ENCODE measurements around the gene CATSPERZ.

CATSPERZ gene

DNA sequence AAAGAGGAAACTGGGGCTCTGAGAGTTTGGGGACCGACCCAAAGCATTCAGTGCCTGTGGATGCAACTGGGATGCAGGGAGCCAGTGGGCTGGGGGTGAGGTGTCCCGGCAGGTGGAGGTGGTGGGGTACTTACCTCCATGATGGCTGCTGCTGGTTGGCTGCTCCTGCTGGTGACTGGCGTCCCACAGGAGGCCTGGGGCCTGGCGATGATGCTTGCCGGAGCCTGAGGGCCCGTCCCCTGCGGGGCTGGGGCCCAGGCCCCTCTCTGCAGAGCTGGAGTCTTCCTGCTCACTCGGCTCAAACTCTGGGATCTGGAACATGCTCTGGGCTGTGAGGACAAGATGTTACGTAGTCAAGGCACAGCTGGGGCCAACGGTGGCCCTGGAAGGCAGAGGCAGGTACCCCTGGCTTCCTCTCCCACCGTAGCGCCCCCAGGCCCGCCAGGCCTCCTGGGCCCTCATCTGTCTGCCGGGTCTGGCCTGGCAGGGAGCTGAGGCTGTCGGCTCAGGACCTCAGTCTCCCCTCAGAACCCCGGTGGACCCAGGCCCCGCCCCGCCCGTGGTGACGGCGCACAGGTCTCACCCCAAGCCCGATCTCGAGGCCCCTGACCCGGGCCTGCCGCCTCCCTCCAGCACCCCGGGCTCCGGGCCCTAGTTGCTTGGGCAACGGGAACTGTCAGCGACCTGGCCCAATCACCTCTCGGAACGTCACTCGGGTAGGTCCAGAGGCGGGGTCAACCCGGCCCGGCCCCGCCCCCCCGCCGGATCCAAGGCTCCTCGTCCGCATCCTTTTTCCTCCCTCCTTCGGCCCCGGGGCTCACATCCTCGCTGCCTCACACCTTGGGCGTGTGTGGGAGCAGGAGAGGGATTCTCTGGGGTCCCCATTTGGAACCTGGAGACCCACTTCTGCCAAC is 15.9 kb upstream of the CATSPERZ start, which contains the start of gene BAD:
Gene BAD, minus strand, starts transcription at position 618 of the 914 bp plus-strand sequence. Its CDS starts 297 bp downstream, at position 321.
- peak; percentile 70 to 89 for DNase-seq (ENCODE audit: extremely low read depth in 1 of 2, low read depth in 1 of 2)

DNA sequence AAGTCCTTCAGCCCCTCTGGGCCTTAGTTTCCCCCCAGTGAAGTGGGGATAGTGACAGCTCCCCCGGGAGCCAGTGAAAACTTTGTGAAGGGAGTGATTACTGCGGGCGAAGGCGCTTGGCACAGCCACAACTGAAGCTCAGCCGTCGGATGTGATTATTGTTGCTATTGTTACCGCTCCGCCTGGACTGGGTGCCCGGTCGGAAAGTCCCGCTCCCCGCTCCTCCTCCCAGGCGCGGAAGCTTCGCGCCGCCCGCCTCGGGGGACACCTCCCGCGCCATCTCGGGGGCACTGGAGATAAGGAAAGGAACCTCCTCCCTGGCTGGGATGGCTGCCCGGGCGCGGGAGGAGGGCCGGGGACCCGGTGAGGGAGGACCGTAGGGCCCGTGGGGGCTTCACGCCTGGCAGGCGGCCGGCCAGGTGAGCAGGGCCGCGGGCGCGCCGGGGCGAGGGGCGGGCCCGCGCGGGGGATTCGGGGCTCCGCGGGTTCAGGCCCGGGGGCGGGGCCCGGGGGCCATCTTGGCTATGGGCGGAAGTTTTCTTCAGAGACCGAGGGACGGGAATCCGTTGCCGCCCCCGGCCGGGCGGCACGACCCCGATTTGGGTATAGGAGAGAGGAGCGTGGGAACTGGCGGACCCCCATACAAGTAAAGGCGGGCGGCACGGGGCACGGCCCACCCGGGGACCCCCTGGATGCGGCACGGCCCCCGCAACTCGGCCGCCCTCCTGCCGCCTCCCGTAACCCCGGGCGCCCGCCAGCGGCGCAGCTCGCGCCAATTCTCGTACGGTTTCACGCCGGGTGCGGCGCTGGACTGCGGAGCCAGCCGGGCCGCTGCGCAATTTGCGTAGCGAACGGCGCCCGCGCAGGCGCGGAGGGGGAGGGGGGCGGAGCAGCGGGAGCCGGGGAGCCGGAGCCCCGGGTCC is 14.9 kb upstream of the CATSPERZ start, which contains the start of gene GPR137:
Gene GPR137, plus strand, starts transcription at position 887 of the 923 bp plus-strand sequence. CDS start 677 bp downstream, outside the sequence.
- DNase-seq (ENCODE audit: extremely low read depth in 1 of 2, low read depth in 1 of 2) = peak; percentile 71 to 92

DNA sequence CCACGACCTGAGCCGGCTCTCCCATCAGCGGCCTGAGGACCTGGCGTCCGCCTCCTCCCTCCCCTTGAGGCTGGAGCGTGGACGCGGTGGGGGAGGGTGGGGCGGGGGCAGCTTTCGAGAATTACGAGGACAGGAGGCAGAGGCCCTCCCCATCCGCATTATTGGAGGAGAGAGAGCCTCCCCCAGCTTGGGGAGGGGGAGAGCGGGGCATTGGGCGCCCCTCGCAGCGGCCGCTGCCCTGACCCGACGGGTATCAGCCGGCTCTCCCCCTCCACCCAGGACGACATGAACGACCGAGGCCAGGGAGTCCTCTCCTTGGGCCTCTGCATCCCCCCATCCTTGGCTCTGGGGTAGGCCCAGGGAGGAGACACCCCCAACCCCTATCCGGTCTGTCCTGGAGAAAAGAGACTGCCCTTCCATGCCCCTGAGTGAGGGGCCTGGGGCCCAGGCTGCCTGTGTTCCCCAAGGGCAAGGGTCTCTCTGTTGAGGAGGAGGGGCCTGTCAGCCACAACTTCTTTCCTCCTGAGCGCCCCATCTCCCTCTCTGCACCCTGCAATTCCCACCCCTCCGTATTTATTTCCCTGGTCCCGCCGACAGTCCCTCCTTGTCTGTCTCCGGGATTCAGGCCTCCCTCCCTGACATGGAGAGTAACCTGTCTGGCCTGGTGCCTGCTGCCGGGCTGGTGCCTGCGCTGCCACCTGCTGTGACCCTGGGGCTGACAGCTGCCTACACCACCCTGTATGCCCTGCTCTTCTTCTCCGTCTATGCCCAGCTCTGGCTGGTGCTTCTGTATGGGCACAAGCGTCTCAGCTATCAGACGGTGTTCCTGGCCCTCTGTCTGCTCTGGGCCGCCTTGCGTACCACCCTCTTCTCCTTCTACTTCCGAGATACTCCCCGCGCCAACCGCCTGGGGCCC is 14.0 kb upstream of the CATSPERZ start:
- no peak for DNase-seq (ENCODE audit: extremely low read depth in 1 of 2, low read depth in 1 of 2)

DNA sequence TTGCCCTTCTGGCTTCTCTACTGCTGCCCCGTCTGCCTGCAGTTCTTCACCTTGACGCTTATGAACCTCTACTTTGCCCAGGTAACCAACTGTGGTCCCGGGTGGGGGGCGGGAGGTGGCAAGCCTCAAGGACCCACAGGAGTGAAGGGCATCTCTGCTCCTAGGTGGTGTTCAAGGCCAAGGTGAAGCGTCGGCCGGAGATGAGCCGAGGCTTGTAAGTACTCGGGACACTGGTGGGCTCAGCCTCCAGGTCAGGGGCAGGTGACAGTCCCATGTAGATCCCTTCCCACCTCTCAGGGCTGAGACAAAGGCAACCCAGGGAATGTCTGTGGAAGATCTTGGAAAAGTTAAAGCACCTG is 13.4 kb upstream of the CATSPERZ start:
- no peak for DNase-seq (ENCODE audit: extremely low read depth in 1 of 2, low read depth in 1 of 2)

- DNase-seq (ENCODE audit: extremely low read depth in 1 of 2, low read depth in 1 of 2) = no peak
Observed at GRCh38 chr11:64287676-64288352, 12.3 kb upstream of the CATSPERZ start.

DNA sequence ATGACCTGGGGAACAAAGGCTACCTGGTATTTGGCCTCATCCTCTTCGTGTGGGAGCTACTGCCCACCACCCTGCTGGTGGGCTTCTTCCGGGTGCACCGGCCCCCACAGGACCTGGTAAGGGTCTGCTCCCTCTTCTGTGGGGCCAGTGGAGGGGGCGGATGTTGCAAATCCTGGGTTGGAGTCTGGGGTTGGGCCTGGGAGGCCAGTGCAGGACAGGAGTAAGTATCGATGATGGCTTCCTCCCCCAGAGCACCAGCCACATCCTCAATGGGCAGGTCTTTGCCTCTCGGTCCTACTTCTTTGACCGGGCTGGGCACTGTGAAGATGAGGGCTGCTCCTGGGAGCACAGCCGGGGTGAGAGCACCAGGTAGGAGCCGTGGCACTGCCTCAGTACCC is 11.8 kb upstream of the CATSPERZ start:
- no peak for DNase-seq (ENCODE audit: extremely low read depth in 1 of 2, low read depth in 1 of 2)

DNA sequence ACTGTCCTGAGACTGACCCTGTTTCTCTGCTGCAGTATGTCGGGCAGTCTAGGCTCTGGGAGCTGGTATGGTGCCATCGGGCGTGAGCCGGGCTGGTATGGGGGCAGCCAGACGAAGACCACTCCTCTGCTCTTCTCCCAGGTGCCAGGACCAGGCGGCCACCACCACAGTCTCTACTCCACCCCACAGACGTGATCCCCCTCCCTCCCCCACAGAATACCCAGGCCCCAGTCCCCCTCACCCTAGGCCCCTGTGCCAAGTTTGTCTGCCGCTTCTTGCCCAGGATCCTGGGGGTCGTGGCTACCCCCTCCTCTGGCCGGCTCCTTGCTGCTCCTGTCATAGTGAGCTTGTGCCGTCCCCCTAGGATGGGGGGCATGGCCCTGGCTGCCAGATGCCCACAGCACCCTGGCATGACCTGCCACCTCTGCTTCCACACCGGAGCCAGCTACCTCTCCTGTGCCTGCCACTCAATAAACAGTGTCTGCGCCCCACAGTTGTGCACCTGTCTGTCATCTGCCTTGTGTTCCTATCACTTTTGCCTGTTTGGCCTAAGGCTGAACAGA is 11.1 kb upstream of the CATSPERZ start:
- no peak for DNase-seq (ENCODE audit: extremely low read depth in 1 of 2, low read depth in 1 of 2)

- no peak for DNase-seq (ENCODE audit: extremely low read depth in 1 of 2, low read depth in 1 of 2)
Observed at GRCh38 chr11:64290352-64291261, 9.6 kb upstream of the CATSPERZ start.

DNA sequence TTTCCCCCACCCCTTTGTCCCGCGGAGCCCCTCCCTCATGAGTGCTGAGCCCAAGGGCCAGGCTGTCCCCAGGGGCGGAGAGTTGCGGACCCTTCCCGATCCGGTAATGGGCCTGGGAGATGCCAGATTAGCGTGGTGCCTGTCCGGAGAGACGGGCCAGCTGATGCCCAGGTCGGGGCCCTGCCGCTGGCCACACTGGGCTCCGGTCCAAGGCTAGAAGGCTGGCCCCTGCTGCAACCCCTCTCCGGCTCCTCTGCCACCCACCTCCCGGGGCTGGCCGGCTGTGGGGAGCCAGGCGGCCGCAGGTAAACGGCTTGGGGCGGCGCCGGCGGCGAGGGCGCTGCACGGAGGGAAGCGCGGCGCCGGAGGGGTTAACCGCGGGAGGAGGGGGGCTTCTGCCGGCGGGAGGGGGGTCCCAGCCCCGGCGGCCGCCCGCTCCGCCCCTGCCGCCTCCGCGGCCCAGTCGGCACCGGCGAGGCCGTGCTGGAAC is 8.9 kb upstream of the CATSPERZ start, which contains the start of gene KCNK4:
Gene KCNK4, plus strand, starts transcription at position 41 of the 490 bp plus-strand sequence. CDS start 1,717 bp downstream, outside the sequence.
- no peak for DNase-seq (ENCODE audit: extremely low read depth in 1 of 2, low read depth in 1 of 2)

- no peak for DNase-seq (ENCODE audit: extremely low read depth in 1 of 2, low read depth in 1 of 2)
Observed at GRCh38 chr11:64291752-64292459, 8.3 kb upstream of the CATSPERZ start.

GRCh38 chr11:64292460-64293254 is 7.5 kb upstream of the CATSPERZ start:
- DNase-seq (ENCODE audit: extremely low read depth in 1 of 2, low read depth in 1 of 2) = no peak

GRCh38 chr11:64294774-64295173 is 5.4 kb upstream of the CATSPERZ start:
- no peak for DNase-seq (ENCODE audit: extremely low read depth in 1 of 2, low read depth in 1 of 2)

GRCh38 chr11:64295760-64296159 is 4.4 kb upstream of the CATSPERZ start:
- DNase-seq (ENCODE audit: extremely low read depth in 1 of 2, low read depth in 1 of 2) = no peak

- no peak for DNase-seq (ENCODE audit: extremely low read depth in 1 of 2, low read depth in 1 of 2)
Observed at GRCh38 chr11:64296236-64296635, 3.9 kb upstream of the CATSPERZ start.

DNA sequence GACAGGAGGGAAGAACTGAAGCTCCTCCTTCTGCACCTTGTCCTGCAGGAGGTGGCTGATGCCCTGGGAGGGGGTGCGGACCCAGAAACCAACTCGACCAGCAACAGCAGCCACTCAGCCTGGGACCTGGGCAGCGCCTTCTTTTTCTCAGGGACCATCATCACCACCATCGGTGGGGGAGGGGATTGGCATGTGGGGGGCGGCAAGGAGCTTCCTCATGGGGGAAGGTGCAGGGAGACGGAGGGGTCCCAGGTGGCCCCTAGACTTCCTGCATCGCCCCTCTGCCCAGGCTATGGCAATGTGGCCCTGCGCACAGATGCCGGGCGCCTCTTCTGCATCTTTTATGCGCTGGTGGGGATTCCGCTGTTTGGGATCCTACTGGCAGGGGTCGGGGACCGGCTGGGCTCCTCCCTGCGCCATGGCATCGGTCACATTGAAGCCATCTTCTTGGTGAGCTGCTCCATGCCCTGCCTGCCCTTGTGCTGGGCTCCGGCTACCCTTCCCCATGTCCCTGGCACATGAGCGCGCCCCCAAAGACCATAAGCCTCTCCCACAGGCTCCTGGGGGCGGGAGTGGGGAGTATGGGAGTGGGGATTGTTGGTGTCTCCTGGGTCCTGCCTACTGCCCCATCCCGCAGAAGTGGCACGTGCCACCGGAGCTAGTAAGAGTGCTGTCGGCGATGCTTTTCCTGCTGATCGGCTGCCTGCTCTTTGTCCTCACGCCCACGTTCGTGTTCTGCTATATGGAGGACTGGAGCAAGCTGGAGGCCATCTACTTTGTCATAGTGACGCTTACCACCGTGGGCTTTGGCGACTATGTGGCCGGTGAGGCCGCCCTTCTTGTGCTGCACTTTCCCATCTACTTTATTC is 3.1 kb upstream of the CATSPERZ start:
- no peak for DNase-seq (ENCODE audit: extremely low read depth in 1 of 2, low read depth in 1 of 2)

Measured in activated CD8-positive, alpha-beta memory T cell treated with anti-CD3 and anti-CD28 coated beads for 1 hour (primary cell).